Stimulated activated CD4-positive, alpha-beta T cell treated with anti-CD3 and anti-CD28 coated beads, TNF-alpha, amount 100 ng/mL, for 48 hours (primary cell): ENCODE measurements around the gene SCT.

Experiments
- DNase-seq, 3 donors: peaks; one replicate each; pipeline ENCODE4 v3.0.0-alpha.2; 2020; ENCODE audit warnings: low read depth in 3 of 3

The SCT gene

GRCh38 chr11:586376-587316, 40.3 kb downstream of the SCT start:
- DNase-seq = no peak

GRCh38 chr11:584287-584686, 42.7 kb downstream of the SCT start:
- DNase-seq = no peak

GRCh38 chr11:581752-582151, 45.2 kb downstream of the SCT start:
- no peak for DNase-seq

- no peak for DNase-seq
Measured at GRCh38 chr11:581342-581741, 45.6 kb downstream of the SCT start.

- DNase-seq = no peak
Measured at GRCh38 chr11:579830-580601, 47.0 kb downstream of the SCT start.

GRCh38 chr11:578276-579035, 48.5 kb downstream of the SCT start:
- no peak for DNase-seq

- DNase-seq = no peak
Measured at GRCh38 chr11:577611-577894, 49.4 kb downstream of the SCT start.

GRCh38 chr11:576811-577610, 50.0 kb downstream of the SCT start:
- DNase-seq = no peak
